LNCaP clone FGC (cell line): Measurements from ENCODE around the gene EID2.
A peak's percentile ranks its signal among the peaks of the same experiment; 100 is the strongest.

Source experiments
- DNase-seq: peaks from one replicate; pipeline ENCODE4 v3.0.0-alpha.2; 2011; ENCODE audit warnings: low read depth
- H3K4me3 ChIP-seq: 2 replicates; pipeline ENCODE4 v1.5.1; 2011; ENCODE audit warnings: mild to moderate bottlenecking, low read depth, low read length, control low read depth
- TF ChIP-seq, protein P1 (sequence below): IDR thresholded peaks from 2 replicates; pipeline ENCODE4 v1.5.1; 2012; ENCODE audit warnings: mild to moderate bottlenecking; ENCODE audit not compliant: control insufficient read depth, insufficient read depth; ENCODE audit errors: extremely low read depth

EID2 gene

DNA sequence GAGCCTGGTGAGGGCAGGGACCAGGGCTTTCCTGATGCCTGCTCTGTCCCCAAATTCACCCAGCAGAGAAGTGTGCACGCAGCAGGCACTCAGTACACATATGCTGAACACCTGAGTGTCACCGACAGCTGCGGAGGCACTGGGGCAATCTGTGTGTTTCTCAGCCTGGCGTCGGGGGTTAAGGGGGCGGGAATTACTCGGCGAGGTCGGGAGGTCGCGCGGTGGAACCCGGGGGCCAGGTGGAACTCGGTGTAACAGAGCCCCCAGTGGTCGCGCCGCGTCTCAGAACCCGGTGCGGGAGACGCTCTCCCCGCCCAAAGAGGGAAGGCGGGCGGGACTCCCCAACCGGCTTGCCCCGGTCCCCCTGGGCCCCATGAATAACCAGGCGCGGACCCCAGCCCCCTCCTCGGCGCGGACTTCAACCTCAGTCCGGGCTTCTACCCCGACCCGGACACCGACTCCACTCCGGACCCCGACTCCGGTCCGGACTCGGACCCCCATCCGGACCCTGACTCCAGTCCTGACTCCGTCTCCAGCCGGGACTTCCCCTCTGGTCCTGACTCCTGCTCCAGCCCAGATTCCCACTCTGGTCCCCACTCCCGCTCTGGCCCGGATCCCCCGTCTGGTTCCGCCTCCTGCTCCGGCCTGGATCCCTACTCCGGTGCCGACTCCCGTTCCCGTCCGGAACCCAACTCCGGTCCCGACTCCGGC lies 25.0 kb downstream of the EID2 start, which contains the start of gene SELENOV:
Gene SELENOV, plus strand, starts transcription at position 300 of the 711 bp plus-strand sequence. Its CDS starts 74 bp downstream, at position 374.
- TF ChIP-seq, protein P1, sequence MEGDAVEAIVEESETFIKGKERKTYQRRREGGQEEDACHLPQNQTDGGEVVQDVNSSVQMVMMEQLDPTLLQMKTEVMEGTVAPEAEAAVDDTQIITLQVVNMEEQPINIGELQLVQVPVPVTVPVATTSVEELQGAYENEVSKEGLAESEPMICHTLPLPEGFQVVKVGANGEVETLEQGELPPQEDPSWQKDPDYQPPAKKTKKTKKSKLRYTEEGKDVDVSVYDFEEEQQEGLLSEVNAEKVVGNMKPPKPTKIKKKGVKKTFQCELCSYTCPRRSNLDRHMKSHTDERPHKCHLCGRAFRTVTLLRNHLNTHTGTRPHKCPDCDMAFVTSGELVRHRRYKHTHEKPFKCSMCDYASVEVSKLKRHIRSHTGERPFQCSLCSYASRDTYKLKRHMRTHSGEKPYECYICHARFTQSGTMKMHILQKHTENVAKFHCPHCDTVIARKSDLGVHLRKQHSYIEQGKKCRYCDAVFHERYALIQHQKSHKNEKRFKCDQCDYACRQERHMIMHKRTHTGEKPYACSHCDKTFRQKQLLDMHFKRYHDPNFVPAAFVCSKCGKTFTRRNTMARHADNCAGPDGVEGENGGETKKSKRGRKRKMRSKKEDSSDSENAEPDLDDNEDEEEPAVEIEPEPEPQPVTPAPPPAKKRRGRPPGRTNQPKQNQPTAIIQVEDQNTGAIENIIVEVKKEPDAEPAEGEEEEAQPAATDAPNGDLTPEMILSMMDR, result no peak
- no peak for DNase-seq
- peak within 1 kb of the TSS; percentile 35 for H3K4me3 ChIP-seq

DNA sequence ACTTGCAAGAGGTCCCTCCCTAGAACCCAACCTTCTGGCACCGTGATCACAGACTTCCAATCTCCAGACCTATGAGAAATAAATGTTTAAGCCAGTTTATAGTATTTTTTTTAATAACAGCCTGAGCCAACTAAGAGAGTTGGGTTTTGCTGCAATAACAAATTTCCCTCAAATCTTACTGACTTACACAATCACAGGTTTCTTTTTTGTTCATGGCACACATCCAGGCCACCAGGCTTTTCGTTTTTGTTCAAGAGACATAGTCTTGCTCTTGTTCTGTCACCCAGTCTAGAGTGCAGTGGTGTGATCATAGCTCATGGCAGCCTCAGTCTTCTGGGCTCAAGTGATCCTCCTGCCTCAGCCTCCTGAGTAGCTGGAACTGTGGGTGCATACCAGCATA lies 27.0 kb downstream of the EID2 start:
- H3K4me3 ChIP-seq, result no peak overlapping the region
- DNase-seq, result no peak
- TF ChIP-seq, protein P1, result no peak

DNA sequence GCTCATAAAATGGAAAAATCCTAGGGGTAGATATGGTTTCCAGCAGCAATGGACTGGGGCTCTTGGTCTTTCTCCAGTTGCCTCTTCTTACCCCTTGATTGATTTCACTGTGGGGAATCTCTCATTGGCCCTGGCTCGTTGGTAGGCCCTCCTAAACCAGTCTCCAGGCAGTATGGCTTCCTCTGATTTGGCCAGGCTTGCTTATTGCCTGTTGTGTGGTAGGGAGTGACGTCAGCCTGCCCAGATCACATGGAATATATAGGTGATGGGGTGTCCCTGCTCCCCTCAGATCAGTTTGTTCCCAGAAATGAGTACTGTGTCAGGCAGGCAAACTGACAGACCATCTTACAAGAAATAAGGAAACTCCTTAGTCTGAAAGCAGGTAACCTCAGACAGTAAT lies 30.7 kb downstream of the EID2 start:
- DNase-seq, result no peak
- H3K4me3 ChIP-seq, result no peak overlapping the region
- TF ChIP-seq, protein P1, result no peak

DNA sequence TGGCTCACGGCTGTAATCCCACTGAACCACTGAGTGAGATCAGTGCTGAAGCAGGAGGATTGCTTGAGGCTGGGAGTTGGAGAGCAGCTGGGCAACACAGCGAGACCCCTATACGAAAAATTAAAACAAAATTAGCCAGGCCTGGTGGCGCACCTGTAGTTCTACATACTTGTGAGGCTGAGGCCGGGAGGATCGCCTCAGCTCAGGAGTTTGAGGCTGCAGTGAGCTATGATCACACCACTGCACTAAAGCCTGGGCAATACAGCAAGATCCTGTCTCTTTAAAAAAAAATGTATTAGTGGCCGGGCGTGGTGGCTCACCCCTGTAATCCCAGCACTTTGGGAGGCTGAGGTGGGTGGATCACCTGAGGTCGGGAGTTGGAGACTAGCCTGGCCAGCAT lies 31.3 kb downstream of the EID2 start:
- TF ChIP-seq, protein P1, result no peak
- H3K4me3 ChIP-seq, result no peak overlapping the region
- DNase-seq, result no peak

DNA sequence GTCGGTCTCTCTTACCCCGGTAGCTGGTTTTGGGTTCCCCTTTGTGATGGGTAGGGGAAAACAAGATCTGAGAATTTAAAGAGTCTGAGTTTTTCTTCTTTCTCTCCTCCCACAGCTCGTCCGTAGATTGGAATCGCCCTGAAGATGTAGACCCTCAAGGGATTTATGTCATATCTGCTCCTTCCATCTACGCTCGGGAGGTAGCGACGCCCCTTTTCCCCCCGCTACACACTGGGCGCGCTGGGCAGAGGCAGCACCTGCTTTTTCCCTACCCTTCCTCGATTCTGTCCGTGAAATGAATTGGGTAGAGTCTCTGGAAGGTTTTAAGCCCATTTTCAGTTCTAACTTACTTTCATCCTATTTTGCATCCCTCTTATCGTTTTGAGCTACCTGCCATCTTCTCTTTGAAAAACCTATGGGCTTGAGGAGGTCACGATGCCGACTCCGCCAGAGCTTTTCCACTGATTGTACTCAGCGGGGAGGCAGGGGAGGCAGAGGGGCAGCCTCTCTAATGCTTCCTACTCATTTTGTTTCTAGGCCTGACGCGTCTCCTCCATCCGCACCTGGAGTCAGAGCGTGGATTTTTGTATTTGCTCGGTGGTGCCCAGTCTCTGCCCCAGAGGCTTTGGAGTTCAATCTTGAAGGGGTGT lies 32.1 kb downstream of the EID2 start:
- TF ChIP-seq, protein P1, result no peak
- DNase-seq, result no peak
- peak overlapping the region; percentile 61 for H3K4me3 ChIP-seq

DNA sequence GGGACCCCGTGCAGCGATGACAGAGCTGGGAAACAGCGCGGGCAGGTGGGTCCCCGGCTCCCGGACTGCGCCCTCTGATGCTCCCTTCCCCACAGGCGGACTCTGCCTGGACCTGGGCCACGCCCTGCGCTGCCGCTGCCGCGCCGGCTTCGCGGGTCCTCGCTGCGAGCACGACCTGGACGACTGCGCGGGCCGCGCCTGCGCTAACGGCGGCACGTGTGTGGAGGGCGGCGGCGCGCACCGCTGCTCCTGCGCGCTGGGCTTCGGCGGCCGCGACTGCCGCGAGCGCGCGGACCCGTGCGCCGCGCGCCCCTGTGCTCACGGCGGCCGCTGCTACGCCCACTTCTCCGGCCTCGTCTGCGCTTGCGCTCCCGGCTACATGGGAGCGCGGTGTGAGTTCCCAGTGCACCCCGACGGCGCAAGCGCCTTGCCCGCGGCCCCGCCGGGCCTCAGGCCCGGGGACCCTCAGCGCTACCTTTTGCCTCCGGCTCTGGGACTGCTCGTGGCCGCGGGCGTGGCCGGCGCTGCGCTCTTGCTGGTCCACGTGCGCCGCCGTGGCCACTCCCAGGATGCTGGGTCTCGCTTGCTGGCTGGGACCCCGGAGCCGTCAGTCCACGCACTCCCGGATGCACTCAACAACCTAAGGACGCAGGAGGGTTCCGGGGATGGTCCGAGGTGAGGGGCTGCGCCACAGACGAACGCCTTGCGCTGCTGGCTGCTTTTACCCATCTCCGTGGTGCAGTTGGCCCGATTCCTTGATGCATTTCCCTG lies 32.8 kb downstream of the EID2 start:
- peak overlapping the region; percentile 61 for H3K4me3 ChIP-seq
- TF ChIP-seq, protein P1, result no peak
- peak; percentile 35 for DNase-seq
